CD4-positive, alpha-beta T cell (primary cell): ENCODE measurements around the gene ADGRV1. TPM values are rescaled to one million over a fixed set of nuclear protein-coding genes. Genes with fewer than 3 reads are reported as not detected.

ENCODE experiments used
- ATAC-seq: fragments of 200-7000 bp; cut with Tn5 transposase; one replicate; pipeline ENCODE4 v1.10.0; 2022; ENCODE audit warnings: mild to moderate bottlenecking; ENCODE audit not compliant: poor library complexity
- CTCF ChIA-PET: fragments of 350-600 bp; sonication (Branson Sonifier 250); formaldehyde crosslinking; loops from one replicate; lab custom pipeline; 2021; ENCODE audit warnings: antibody characterized with exemption, inconsistent platforms; lab: Charles Lee
- POLR2A ChIA-PET: fragments of 350-600 bp; sonication (Branson Sonifier 250); formaldehyde crosslinking; loops from one replicate; lab custom pipeline; 2021; ENCODE audit warnings: antibody characterized with exemption, inconsistent platforms; lab: Charles Lee
- DNase-seq, 14 experiments: peaks; one replicate each; pipeline ENCODE4 v3.0.0-alpha.2; 2013 to 2020; ENCODE audit warnings: mixed read lengths in 2 of 14
- H3K27ac ChIP-seq, 2 donors: one replicate each; pipeline versions ENCODE4 v1.5.1 to v1.7.0; 2013; ENCODE audit warnings: low read length in 2 of 2, low read depth in 1 of 2, mild to moderate bottlenecking in 1 of 2
- H3K27me3 ChIP-seq, 2 experiments: 1 replicate in 1 of 2; 2 replicates in 1 of 2; pipeline versions ENCODE4 v1.6.1 to v1.7.0; 2013; ENCODE audit warnings: low read length in 2 of 2, control low read depth in 1 of 2, mild to moderate bottlenecking in 1 of 2, moderate library complexity in 1 of 2; ENCODE audit not compliant: insufficient read depth in 2 of 2, control insufficient read depth in 1 of 2
- H3K36me3 ChIP-seq: one replicate; pipeline ENCODE4 v1.6.1; 2013; ENCODE audit warnings: low read length, control low read depth; ENCODE audit not compliant: insufficient read depth
- H3K4me1 ChIP-seq: one replicate; pipeline ENCODE4 v1.6.1; 2013; ENCODE audit warnings: low read length, control low read depth; ENCODE audit not compliant: insufficient read depth
- H3K4me3 ChIP-seq: one replicate; pipeline ENCODE4 v1.5.1; 2013; ENCODE audit warnings: mild to moderate bottlenecking, low read length, moderate library complexity
- H3K9me3 ChIP-seq, 2 experiments: 1 replicate in 1 of 2; 2 replicates in 1 of 2; pipeline versions ENCODE4 v1.6.1 to v1.7.0; 2013; ENCODE audit warnings: low read length in 2 of 2, mild to moderate bottlenecking in 2 of 2, control low read depth in 1 of 2, moderate library complexity in 1 of 2; ENCODE audit not compliant: control insufficient read depth in 1 of 2, insufficient read depth in 1 of 2
- H3K27ac Mint-ChIP-seq: one replicate; pipeline ENCODE4 v1.8.0; 2020; ENCODE audit warnings: mixed read lengths
- H3K27me3 Mint-ChIP-seq: one replicate; pipeline ENCODE4 v1.8.0; 2021; ENCODE audit warnings: mixed read lengths
- H3K36me3 Mint-ChIP-seq: one replicate; pipeline ENCODE4 v1.8.0; 2021; ENCODE audit warnings: low read depth, mixed read lengths
- H3K4me1 Mint-ChIP-seq: one replicate; pipeline ENCODE4 v1.8.0; 2021; ENCODE audit warnings: low read depth, mixed read lengths
- H3K4me3 Mint-ChIP-seq: one replicate; pipeline ENCODE4 v1.8.0; 2020; ENCODE audit warnings: mild to moderate bottlenecking, mixed read lengths
- H3K9me3 Mint-ChIP-seq: one replicate; pipeline ENCODE4 v1.8.0; 2020; ENCODE audit warnings: mixed read lengths
- CTCF ChIP-seq: fragments of 200-600 bp; IDR thresholded peaks from one replicate; pipeline ENCODE4 v1.8.0; 2022; ENCODE audit warnings: antibody characterized with exemption, mild to moderate bottlenecking
- intact Hi-C, 2 experiments: fragments of 100-400 bp; cut with DNase I in 1 of 2; cut with micrococcal nuclease in 1 of 2; formaldehyde crosslinking; loops; one replicate each; pipeline versions ENCODE4 v1.15.1 to v1.9.0; 2023 to 2025; cut with DNase I, micrococcal nuclease
- total RNA-seq, 174 experiments: library from RNA in 2 of 174; stranded (reverse) in 2 of 174; gene quantifications; one replicate each; pipeline ENCODE4 v1.2.3 and lab custom pipeline; 2021 to 2026

Gene ADGRV1
- total RNA-seq, 2 experiments from 2014 or later: 0.81 to 1.2 TPM

GRCh38 chr5:91141642-91142041 lies 583.0 kb downstream of the ADGRV1 start:
- Histone ChIP-seq H3K4me3 (no peak overlapping the region), H3K9me3 (peaks cover 0 to 5% of the 10 kb centered on the region in 2 experiments), H3K27ac (no peak overlapping the region), H3K4me1 (no peaks in the 10 kb centered on the region), H3K27me3 (no peaks in the 10 kb centered on the region), H3K36me3 (no peaks in the 10 kb centered on the region)
- ATAC-seq: no peak
- Mint-ChIP-seq H3K4me3 (no peak overlapping the region), H3K9me3 (no peaks in the 10 kb centered on the region), H3K27me3 (no peaks in the 10 kb centered on the region), H3K4me1 (no peaks in the 10 kb centered on the region), H3K36me3 (no peaks in the 10 kb centered on the region), H3K27ac (no peak overlapping the region)
- no peak for DNase-seq
- TF ChIP-seq CTCF: no peak
- intact Hi-C loops: no loop called here
- ChIA-PET POLR2A (no interaction called here), CTCF (no interaction called here)

- H3K27me3 ChIP-seq: no peaks in the 10 kb centered on the region
- intact Hi-C loops: no loop called here
- H3K36me3 Mint-ChIP-seq: no peaks in the 10 kb centered on the region
- H3K4me1 ChIP-seq: no peaks in the 10 kb centered on the region
- CTCF ChIA-PET: no interaction called here
- no peak overlapping the region for H3K4me3 ChIP-seq
- no peaks in the 10 kb centered on the region for H3K9me3 Mint-ChIP-seq
- POLR2A ChIA-PET: no interaction called here
- DNase-seq (no peak), ATAC-seq (no peak)
- no peak overlapping the region for H3K4me3 Mint-ChIP-seq
- no peak for TF ChIP-seq CTCF
- H3K27ac ChIP-seq: no peak overlapping the region
- H3K27me3 Mint-ChIP-seq: no peaks in the 10 kb centered on the region
- no peaks in the 10 kb centered on the region for H3K4me1 Mint-ChIP-seq
- H3K36me3 ChIP-seq: no peaks in the 10 kb centered on the region
- H3K9me3 ChIP-seq: peaks cover 0 to 5% of the 10 kb centered on the region in 2 experiments
- no peak overlapping the region for H3K27ac Mint-ChIP-seq
These were observed 583.8 kb downstream of the ADGRV1 start for GRCh38 chr5:91142386-91142785.

GRCh38 chr5:91142819-91143218 lies 584.2 kb downstream of the ADGRV1 start:
- no peak overlapping the region for H3K4me3 ChIP-seq
- no peak for TF ChIP-seq CTCF
- no peak overlapping the region for H3K4me3 Mint-ChIP-seq
- no peak for ATAC-seq
- ChIA-PET POLR2A (no interaction called here), CTCF (no interaction called here)
- H3K9me3 ChIP-seq: peaks cover 0 to 5% of the 10 kb centered on the region in 2 experiments
- no peak overlapping the region for H3K27ac ChIP-seq
- no peaks in the 10 kb centered on the region for H3K36me3 Mint-ChIP-seq
- H3K27me3 ChIP-seq: no peaks in the 10 kb centered on the region
- H3K27ac Mint-ChIP-seq: no peak overlapping the region
- H3K9me3 Mint-ChIP-seq: no peaks in the 10 kb centered on the region
- intact Hi-C loops: no loop called here
- H3K27me3 Mint-ChIP-seq: no peaks in the 10 kb centered on the region
- no peaks in the 10 kb centered on the region for H3K4me1 Mint-ChIP-seq
- no peaks in the 10 kb centered on the region for H3K36me3 ChIP-seq
- H3K4me1 ChIP-seq: no peaks in the 10 kb centered on the region
- no peak for DNase-seq
